Endothelial cell of umbilical vein (primary cell): ENCODE results near the gene CARD11. TPM values are rescaled to one million over a fixed set of nuclear protein-coding genes. Genes with fewer than 3 reads are reported as not detected.

Source experiments
- BruUV-seq: library from RNA; stranded (reverse); fragments of 400-500 nt; replicated peaks from 2 replicates; lab custom pipeline; 2021; lab: Mats Ljungman, UMichigan
- CTCF ChIA-PET: fragments of 300-600, 350-600 bp; sonication (Branson Sonifier 250); formaldehyde crosslinking; loops from one replicate; lab custom pipeline; 2021; ENCODE audit warnings: antibody characterized with exemption, inconsistent platforms; lab: Charles Lee
- POLR2A ChIA-PET: fragments of 300-600, 350-600 bp; sonication (Branson Sonifier 250); formaldehyde crosslinking; loops from one replicate; lab custom pipeline; 2021; ENCODE audit warnings: antibody characterized with exemption, inconsistent platforms; lab: Charles Lee
- DNase-seq: peaks from one replicate; pipeline ENCODE4 v3.0.0-alpha.2; 2011; ENCODE audit warnings: low read depth, low spot score
- FAIRE-seq: peaks from 2 replicates; lab custom pipeline; 2011; peaks lifted over from hg19 to GRCh38; lab: Jason Lieb, UNC
- H2AFZ ChIP-seq: 2 replicates; pipeline ENCODE4 v1.6.0; 2012; ENCODE audit warnings: low read depth, low read length, control low read depth, inconsistent platforms
- H3K27ac ChIP-seq: 2 replicates; pipeline ENCODE4 v1.5.1; 2011; ENCODE audit warnings: low read depth, mild to moderate bottlenecking, control low read depth, low read length, moderate library complexity; ENCODE audit not compliant: insufficient read depth
- H3K27me3 ChIP-seq, 2 experiments: 2 replicates each; pipeline versions ENCODE4 v1.6.0 to v1.6.1; 2011; ENCODE audit warnings: low read length in 2 of 2, mixed read lengths in 1 of 2; ENCODE audit not compliant: control insufficient read depth in 2 of 2, insufficient read depth in 2 of 2
- H3K36me3 ChIP-seq, 2 experiments: 2 replicates in 1 of 2; 3 replicates in 1 of 2; pipeline ENCODE4 v1.5.1; 2011; ENCODE audit warnings: low read length in 2 of 2, mild to moderate bottlenecking in 1 of 2, moderate library complexity in 1 of 2; ENCODE audit not compliant: control insufficient read depth in 2 of 2, insufficient read depth in 2 of 2; ENCODE audit errors: extremely low read depth in 1 of 2
- H3K4me1 ChIP-seq: 3 replicates; pipeline ENCODE4 v1.5.1; 2011; ENCODE audit warnings: mild to moderate bottlenecking, low read length; ENCODE audit not compliant: control insufficient read depth, insufficient read depth; ENCODE audit errors: extremely low read depth
- H3K4me2 ChIP-seq: 2 replicates; pipeline ENCODE4 v1.6.1; 2011; ENCODE audit warnings: low read length, control low read depth, mixed read lengths; ENCODE audit not compliant: insufficient read depth
- H3K4me3 ChIP-seq, 3 experiments: fragments of 200-600 bp in 1 of 3; sonication (generic), shearing (Covaris generic) in 1 of 3; replicated peaks in 1 of 3; 2 replicates each; pipeline ENCODE4 v1.5.1; 2011 to 2016; ENCODE audit warnings: control low read depth in 3 of 3, low read length in 3 of 3, mild to moderate bottlenecking in 2 of 3, inconsistent platforms in 1 of 3, low read depth in 1 of 3, moderate library complexity in 1 of 3; ENCODE audit not compliant: insufficient read depth in 1 of 3
- H3K79me2 ChIP-seq: 2 replicates; pipeline ENCODE4 v1.6.0; 2012; ENCODE audit warnings: low read length, inconsistent platforms; ENCODE audit not compliant: control insufficient read depth, insufficient read depth
- H3K9ac ChIP-seq: replicated peaks from 2 replicates; pipeline ENCODE3; 2011; ENCODE audit warnings: low read length, control low read depth; ENCODE audit not compliant: insufficient read depth; ENCODE audit errors: extremely low read depth
- H3K9me1 ChIP-seq: replicated peaks from 3 replicates; pipeline ENCODE4 v1.6.0; 2011; ENCODE audit warnings: mild to moderate bottlenecking, low read length; ENCODE audit not compliant: control insufficient read depth, insufficient read depth; ENCODE audit errors: extremely low read depth
- H3K9me3 ChIP-seq: replicated peaks from 2 replicates; pipeline ENCODE4 v1.5.1; 2012; ENCODE audit warnings: low read length, inconsistent platforms; ENCODE audit not compliant: control insufficient read depth, insufficient read depth
- H4K20me1 ChIP-seq: replicated peaks from 2 replicates; pipeline ENCODE3; 2011; ENCODE audit warnings: mild to moderate bottlenecking, low read length; ENCODE audit not compliant: control insufficient read depth, insufficient read depth; ENCODE audit errors: extremely low read depth
- EZH2 ChIP-seq: IDR thresholded peaks from 2 replicates; pipeline ENCODE4 v1.6.1; 2012; ENCODE audit warnings: borderline replicate concordance, low read depth, mild to moderate bottlenecking, moderate library complexity, low read length, inconsistent platforms; ENCODE audit not compliant: severe bottlenecking
- FOS ChIP-seq: IDR thresholded peaks from 2 replicates; pipeline ENCODE4 v1.6.1; 2011; ENCODE audit warnings: mild to moderate bottlenecking, low read length, moderate library complexity, borderline replicate concordance; ENCODE audit not compliant: insufficient read depth
- JUN ChIP-seq: IDR thresholded peaks from 2 replicates; pipeline ENCODE4 v1.6.1; 2011; ENCODE audit warnings: borderline replicate concordance, low read depth; ENCODE audit not compliant: insufficient read length, insufficient read depth
- MAX ChIP-seq: IDR thresholded peaks from 2 replicates; pipeline ENCODE4 v1.6.1; 2011; ENCODE audit not compliant: insufficient read depth, insufficient read length
- MYC ChIP-seq: IDR thresholded peaks from one replicate; pipeline ENCODE4 v1.6.1; 2011; ENCODE audit warnings: mild to moderate bottlenecking, low read depth, low read length
- POLR2A ChIP-seq: IDR thresholded peaks from 2 replicates; pipeline ENCODE4 v1.6.1; 2012; ENCODE audit warnings: low read depth, mild to moderate bottlenecking, control low read depth, low read length
- POLR2AphosphoS5 ChIP-seq: IDR thresholded peaks from 2 replicates; pipeline ENCODE4 v1.6.1; 2012; ENCODE audit warnings: low read depth, mild to moderate bottlenecking, control low read depth, low read length, moderate library complexity; ENCODE audit not compliant: insufficient read depth
- dilution Hi-C: fragments of 300-500 bp; cut with MboI; formaldehyde crosslinking; loops from one replicate; pipeline ENCODE4 v1.15.0; 2019; ENCODE audit warnings: low sequenced_read_pairs; ENCODE audit not compliant: extremely low pct_ligation_motif_present
- intact Hi-C: fragments of 100-400 bp; cut with micrococcal nuclease; formaldehyde crosslinking; loops from one replicate; pipeline ENCODE4 v1.10.0; 2022
- polyA plus RNA-seq, 4 experiments: library from polyadenylated mRNA; depleted of rRNA in 3 of 4; stranded (reverse) in 3 of 4; unstranded in 1 of 4; fragments of >200 nt; gene quantifications; 2 replicates each; pipeline versions ENCODE4 v1.2.1 to v1.2.3, GENCODE V29; 2011 to 2012; ENCODE audit warnings: missing spikeins in 1 of 4
- total RNA-seq: library from RNA; stranded (reverse); gene quantifications from 2 replicates; pipeline ENCODE4 v1.2.3, GENCODE V29; 2021
- TF ChIP-seq, protein P1 (sequence below), 2 donors: IDR thresholded peaks; 1 replicate in 1 of 2; 2 replicates in 1 of 2; pipeline ENCODE4 v1.5.1; 2011; ENCODE audit warnings: low read length in 2 of 2, mild to moderate bottlenecking in 2 of 2, moderate library complexity in 2 of 2, control low read depth in 1 of 2, inconsistent platforms in 1 of 2, low read depth in 1 of 2; ENCODE audit not compliant: insufficient read depth in 1 of 2; ENCODE audit errors: extremely low read depth in 1 of 2

The CARD11 gene
- total and polyA plus RNA-seq, 2 donors (not counting 3 experiments of a cell fraction or from before 2014, with no cell fraction given) = 20.4 to 41.8 TPM

- no peaks in the 10 kb centered on the region for H3K9me3 ChIP-seq
- H3K9me1 ChIP-seq = no peaks in the 10 kb centered on the region
- TF ChIP-seq POLR2A (no peak), JUN (no peak), MYC (no peak), MAX (no peak), FOS (no peak), POLR2AphosphoS5 (no peak)
- H3K36me3 ChIP-seq = no peaks in the 10 kb centered on the region
- dilution Hi-C loops = no loop called here
- FAIRE-seq (no peak), DNase-seq (no peak)
- H2AFZ ChIP-seq = no peak overlapping the region
- intact Hi-C loops = no loop called here
- H3K4me2 ChIP-seq = no peak overlapping the region
- H3K27ac ChIP-seq = no peak overlapping the region
- no peaks in the 10 kb centered on the region for H3K79me2 ChIP-seq
- H3K9ac ChIP-seq = no peak overlapping the region
- CTCF ChIA-PET = interaction anchor here (0.8 to 1.2 kb wide), 3 partner anchors 9 to 11 kb away, joined by 3 to 4 read pairs (median 4); no protein-coding TSS in a partner anchor
- POLR2A ChIA-PET = no interaction called here
- no TSS peak for BruUV-seq
- H3K27me3 ChIP-seq = no peaks in the 10 kb centered on the region
- H4K20me1 ChIP-seq = no peaks in the 10 kb centered on the region
- H3K4me1 ChIP-seq = peaks cover under 1% of the 10 kb centered on the region
- H3K4me3 ChIP-seq = no peak overlapping the region
Observed at GRCh38 chr7:2928613-2929311, 114.9 kb downstream of the CARD11 start.

DNA sequence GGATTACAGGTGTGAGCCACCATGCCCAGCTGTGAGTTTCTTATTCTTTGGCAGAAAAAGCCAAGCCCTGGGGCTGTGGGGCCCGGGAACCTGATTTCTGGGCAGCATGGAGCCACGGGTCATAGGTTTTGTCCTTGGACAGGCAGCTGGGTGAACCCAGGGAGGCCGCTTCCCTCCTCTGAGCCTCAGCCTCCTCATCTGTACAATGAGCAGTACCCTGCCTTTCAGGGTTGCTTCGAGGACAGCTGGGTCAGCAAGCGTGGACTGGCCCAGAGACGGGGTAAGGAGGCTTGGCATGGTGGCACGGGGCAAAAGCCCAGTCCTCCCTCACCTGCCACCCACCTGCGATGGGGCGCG, 115.4 kb downstream of the CARD11 start:
- Histone ChIP-seq H3K27ac (no peak overlapping the region), H3K9me3 (no peaks in the 10 kb centered on the region), H3K4me3 (no peak overlapping the region), H3K9me1 (no peaks in the 10 kb centered on the region), H3K27me3 (no peaks in the 10 kb centered on the region), H3K36me3 (no peaks in the 10 kb centered on the region), H3K79me2 (no peaks in the 10 kb centered on the region), H2AFZ (no peak overlapping the region), H3K4me1 (no peaks in the 10 kb centered on the region), H3K9ac (no peak overlapping the region), H4K20me1 (no peaks in the 10 kb centered on the region), H3K4me2 (no peak overlapping the region)
- BruUV-seq = no TSS peak
- no peak for FAIRE-seq
- CTCF ChIA-PET = interaction anchor here (1.2 kb wide), 1 partner anchor 10 kb away, joined by 4 read pairs; no protein-coding TSS in a partner anchor
- dilution Hi-C loops = no loop called here
- intact Hi-C loops = no loop called here
- POLR2A ChIA-PET = no interaction called here
- no peak for TF ChIP-seq MAX
- TF ChIP-seq, protein P1, sequence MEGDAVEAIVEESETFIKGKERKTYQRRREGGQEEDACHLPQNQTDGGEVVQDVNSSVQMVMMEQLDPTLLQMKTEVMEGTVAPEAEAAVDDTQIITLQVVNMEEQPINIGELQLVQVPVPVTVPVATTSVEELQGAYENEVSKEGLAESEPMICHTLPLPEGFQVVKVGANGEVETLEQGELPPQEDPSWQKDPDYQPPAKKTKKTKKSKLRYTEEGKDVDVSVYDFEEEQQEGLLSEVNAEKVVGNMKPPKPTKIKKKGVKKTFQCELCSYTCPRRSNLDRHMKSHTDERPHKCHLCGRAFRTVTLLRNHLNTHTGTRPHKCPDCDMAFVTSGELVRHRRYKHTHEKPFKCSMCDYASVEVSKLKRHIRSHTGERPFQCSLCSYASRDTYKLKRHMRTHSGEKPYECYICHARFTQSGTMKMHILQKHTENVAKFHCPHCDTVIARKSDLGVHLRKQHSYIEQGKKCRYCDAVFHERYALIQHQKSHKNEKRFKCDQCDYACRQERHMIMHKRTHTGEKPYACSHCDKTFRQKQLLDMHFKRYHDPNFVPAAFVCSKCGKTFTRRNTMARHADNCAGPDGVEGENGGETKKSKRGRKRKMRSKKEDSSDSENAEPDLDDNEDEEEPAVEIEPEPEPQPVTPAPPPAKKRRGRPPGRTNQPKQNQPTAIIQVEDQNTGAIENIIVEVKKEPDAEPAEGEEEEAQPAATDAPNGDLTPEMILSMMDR (IDR thresholded peaks at IDR 0.05; ENCODE audit: extremely low read depth in 1 of 2, insufficient read depth in 1 of 2, low read depth in 1 of 2, low read length in 2 of 2) = no peak
- no peak for TF ChIP-seq POLR2A
- no peak for TF ChIP-seq EZH2
- no peak for TF ChIP-seq JUN
- TF ChIP-seq POLR2AphosphoS5 = no peak
- no peak for DNase-seq
